WTC11 (cell line): ENCODE measurements around the gene PNPLA8. TPM values are rescaled to one million over a fixed set of nuclear protein-coding genes. Genes with fewer than 3 reads are reported as not detected.

Experiments
- ATAC-seq: fragments of 200-7000 bp; cut with Tn5 transposase; 2 replicates; pipeline ENCODE4 v1.10.0; 2021; ENCODE audit warnings: mild to moderate bottlenecking, moderate library complexity
- CTCF ChIA-PET: fragments of 300-600 bp; sonication (Branson Sonifier 250); formaldehyde crosslinking; loops from one replicate; lab custom pipeline; 2021; ENCODE audit warnings: antibody characterized with exemption; lab: Charles Lee
- POLR2A ChIA-PET: fragments of 350-600 bp; sonication (Branson Sonifier 250); formaldehyde crosslinking; loops from one replicate; lab custom pipeline; 2021; ENCODE audit warnings: antibody characterized with exemption; lab: Charles Lee
- DNase-seq: peaks from one replicate; pipeline ENCODE4 v3.0.0; 2021; ENCODE audit warnings: low spot score
- H3K27ac Mint-ChIP-seq: 2 replicates; pipeline ENCODE4 v1.8.0; 2021; ENCODE audit warnings: mixed read lengths
- H3K27me3 Mint-ChIP-seq: 2 replicates; pipeline ENCODE4 v1.8.0; 2021; ENCODE audit warnings: low read depth, mild to moderate bottlenecking, moderate library complexity, mixed read lengths
- H3K36me3 Mint-ChIP-seq: 2 replicates; pipeline ENCODE4 v1.8.0; 2021; ENCODE audit warnings: mixed read lengths
- H3K4me1 Mint-ChIP-seq: 2 replicates; pipeline ENCODE4 v1.8.0; 2022; ENCODE audit warnings: mixed read lengths
- H3K4me3 Mint-ChIP-seq: 2 replicates; pipeline ENCODE4 v1.8.0; 2021; ENCODE audit warnings: mild to moderate bottlenecking, moderate library complexity, mixed read lengths
- H3K9me3 Mint-ChIP-seq: 2 replicates; pipeline ENCODE4 v1.8.0; 2021; ENCODE audit warnings: mixed read lengths
- AFF4 ChIP-seq: sonication (generic); formaldehyde crosslinking; IDR thresholded peaks from 2 replicates; pipeline ENCODE4 v1.8.1; 2023; ENCODE audit warnings: mild to moderate bottlenecking, missing genetic modification reagents, borderline replicate concordance
- ATF2 ChIP-seq: sonication (generic); formaldehyde crosslinking; IDR thresholded peaks from 2 replicates; pipeline ENCODE4 v1.8.1; 2022; ENCODE audit warnings: low read depth, missing genetic modification reagents, borderline replicate concordance
- CDX4 ChIP-seq: fragments of 250-450 bp; sonication (Bioruptor Pico); IDR thresholded peaks from 2 replicates; pipeline ENCODE4 v1.9.0; 2021; ENCODE audit warnings: moderate library complexity, mild to moderate bottlenecking, inconsistent platforms, borderline replicate concordance
- CREB1 ChIP-seq: sonication (generic); formaldehyde crosslinking; IDR thresholded peaks from 2 replicates; pipeline ENCODE4 v1.8.0; 2023; ENCODE audit warnings: mild to moderate bottlenecking, missing genetic modification reagents
- CREM ChIP-seq: sonication (generic); formaldehyde crosslinking; IDR thresholded peaks from 2 replicates; pipeline ENCODE4 v1.8.1; 2022; ENCODE audit warnings: mild to moderate bottlenecking, missing genetic modification reagents, moderate library complexity
- ELF4 ChIP-seq: sonication (generic); formaldehyde crosslinking; IDR thresholded peaks from 2 replicates; pipeline ENCODE4 v1.8.1; 2022; ENCODE audit warnings: low read depth, mild to moderate bottlenecking, moderate library complexity, missing genetic modification reagents
- FOXP4 ChIP-seq: sonication (generic); formaldehyde crosslinking; IDR thresholded peaks from 2 replicates; pipeline ENCODE4 v1.8.0; 2022; ENCODE audit warnings: mild to moderate bottlenecking, missing genetic modification reagents
- IRF1 ChIP-seq: sonication (generic); formaldehyde crosslinking; IDR thresholded peaks from 2 replicates; pipeline ENCODE4 v1.8.0; 2023; ENCODE audit warnings: missing genetic modification reagents
- JAZF1 ChIP-seq: fragments of 250-450 bp; sonication (Bioruptor Pico); IDR thresholded peaks from 2 replicates; pipeline ENCODE4 v1.9.0; 2021; ENCODE audit warnings: moderate library complexity, mild to moderate bottlenecking, inconsistent platforms
- MYBL2 ChIP-seq: sonication (generic); formaldehyde crosslinking; IDR thresholded peaks from 2 replicates; pipeline ENCODE4 v1.8.1; 2023; ENCODE audit warnings: mild to moderate bottlenecking, moderate library complexity, missing genetic modification reagents
- OVOL2 ChIP-seq: fragments of 250-450 bp; sonication (Bioruptor Pico); IDR thresholded peaks from 2 replicates; pipeline ENCODE4 v1.9.0; 2021; ENCODE audit warnings: mild to moderate bottlenecking, borderline replicate concordance
- SP1 ChIP-seq: sonication (generic); formaldehyde crosslinking; conservative IDR thresholded peaks from 2 replicates; pipeline ENCODE4 v1.8.1; 2022; ENCODE audit warnings: missing genetic modification reagents
- TP53 ChIP-seq: sonication (generic); formaldehyde crosslinking; IDR thresholded peaks from 2 replicates; pipeline ENCODE4 v1.8.1; 2023; ENCODE audit warnings: mild to moderate bottlenecking, missing genetic modification reagents
- ZNF425 ChIP-seq: fragments of 250-450 bp; sonication (Bioruptor Pico); conservative IDR thresholded peaks from 2 replicates; pipeline ENCODE4 v1.9.0; 2021; ENCODE audit warnings: mild to moderate bottlenecking
- total RNA-seq: library from RNA; stranded (reverse); gene quantifications from 3 replicates; pipeline ENCODE4 v1.2.3, GENCODE V29; 2021
- TF ChIP-seq, protein P1 (sequence below): fragments of 200-600 bp; IDR thresholded peaks from 2 replicates; pipeline ENCODE4 v1.8.0; 2022; ENCODE audit warnings: antibody characterized with exemption
- TF ChIP-seq, protein P2 (sequence below): fragments of 250-450 bp; sonication (Bioruptor Pico); IDR thresholded peaks from 2 replicates; pipeline ENCODE4 v1.9.0; 2021; ENCODE audit warnings: mild to moderate bottlenecking

PNPLA8 gene
- total RNA-seq, 1 experiment from 2014 or later = 12.4 TPM

DNA sequence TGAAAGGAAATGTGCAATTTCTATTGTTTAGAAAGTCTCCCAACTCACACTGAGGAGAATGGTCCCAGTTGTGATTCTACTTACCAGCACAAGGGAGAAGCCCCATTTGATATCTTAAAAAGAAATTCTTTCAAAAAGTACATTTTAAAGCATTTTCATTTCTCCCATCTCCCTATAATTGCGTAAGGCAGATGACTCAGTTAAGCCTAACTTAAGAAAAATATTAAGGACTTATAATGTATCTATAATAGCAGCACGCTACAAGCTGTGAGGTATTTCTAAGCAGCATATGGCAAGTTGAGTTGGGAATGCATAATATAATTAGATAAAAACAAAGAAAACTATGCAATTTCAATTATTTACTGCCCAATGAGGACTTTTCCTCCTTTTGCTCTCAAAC is 61.2 kb downstream of the PNPLA8 start:
- H3K4me1 Mint-ChIP-seq = peaks cover 15% of the 10 kb centered on the region
- TF ChIP-seq OVOL2 (CRISPR knock-in tag) = no peak
- TF ChIP-seq FOXP4 (CRISPR knock-in tag) = no peak
- TF ChIP-seq, protein P1, sequence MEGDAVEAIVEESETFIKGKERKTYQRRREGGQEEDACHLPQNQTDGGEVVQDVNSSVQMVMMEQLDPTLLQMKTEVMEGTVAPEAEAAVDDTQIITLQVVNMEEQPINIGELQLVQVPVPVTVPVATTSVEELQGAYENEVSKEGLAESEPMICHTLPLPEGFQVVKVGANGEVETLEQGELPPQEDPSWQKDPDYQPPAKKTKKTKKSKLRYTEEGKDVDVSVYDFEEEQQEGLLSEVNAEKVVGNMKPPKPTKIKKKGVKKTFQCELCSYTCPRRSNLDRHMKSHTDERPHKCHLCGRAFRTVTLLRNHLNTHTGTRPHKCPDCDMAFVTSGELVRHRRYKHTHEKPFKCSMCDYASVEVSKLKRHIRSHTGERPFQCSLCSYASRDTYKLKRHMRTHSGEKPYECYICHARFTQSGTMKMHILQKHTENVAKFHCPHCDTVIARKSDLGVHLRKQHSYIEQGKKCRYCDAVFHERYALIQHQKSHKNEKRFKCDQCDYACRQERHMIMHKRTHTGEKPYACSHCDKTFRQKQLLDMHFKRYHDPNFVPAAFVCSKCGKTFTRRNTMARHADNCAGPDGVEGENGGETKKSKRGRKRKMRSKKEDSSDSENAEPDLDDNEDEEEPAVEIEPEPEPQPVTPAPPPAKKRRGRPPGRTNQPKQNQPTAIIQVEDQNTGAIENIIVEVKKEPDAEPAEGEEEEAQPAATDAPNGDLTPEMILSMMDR = no peak
- TF ChIP-seq, protein P2, sequence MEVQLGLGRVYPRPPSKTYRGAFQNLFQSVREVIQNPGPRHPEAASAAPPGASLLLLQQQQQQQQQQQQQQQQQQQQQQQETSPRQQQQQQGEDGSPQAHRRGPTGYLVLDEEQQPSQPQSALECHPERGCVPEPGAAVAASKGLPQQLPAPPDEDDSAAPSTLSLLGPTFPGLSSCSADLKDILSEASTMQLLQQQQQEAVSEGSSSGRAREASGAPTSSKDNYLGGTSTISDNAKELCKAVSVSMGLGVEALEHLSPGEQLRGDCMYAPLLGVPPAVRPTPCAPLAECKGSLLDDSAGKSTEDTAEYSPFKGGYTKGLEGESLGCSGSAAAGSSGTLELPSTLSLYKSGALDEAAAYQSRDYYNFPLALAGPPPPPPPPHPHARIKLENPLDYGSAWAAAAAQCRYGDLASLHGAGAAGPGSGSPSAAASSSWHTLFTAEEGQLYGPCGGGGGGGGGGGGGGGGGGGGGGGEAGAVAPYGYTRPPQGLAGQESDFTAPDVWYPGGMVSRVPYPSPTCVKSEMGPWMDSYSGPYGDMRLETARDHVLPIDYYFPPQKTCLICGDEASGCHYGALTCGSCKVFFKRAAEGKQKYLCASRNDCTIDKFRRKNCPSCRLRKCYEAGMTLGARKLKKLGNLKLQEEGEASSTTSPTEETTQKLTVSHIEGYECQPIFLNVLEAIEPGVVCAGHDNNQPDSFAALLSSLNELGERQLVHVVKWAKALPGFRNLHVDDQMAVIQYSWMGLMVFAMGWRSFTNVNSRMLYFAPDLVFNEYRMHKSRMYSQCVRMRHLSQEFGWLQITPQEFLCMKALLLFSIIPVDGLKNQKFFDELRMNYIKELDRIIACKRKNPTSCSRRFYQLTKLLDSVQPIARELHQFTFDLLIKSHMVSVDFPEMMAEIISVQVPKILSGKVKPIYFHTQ (CRISPR knock-in tag) = no peak
- TF ChIP-seq IRF1 (CRISPR knock-in tag) = no peak
- TF ChIP-seq ZNF425 (CRISPR knock-in tag) = no peak
- no peak for TF ChIP-seq CREM (CRISPR knock-in tag)
- no peak for TF ChIP-seq JAZF1
- no peak for TF ChIP-seq TP53 (CRISPR knock-in tag)
- TF ChIP-seq ELF4 = no peak
- no peak for TF ChIP-seq AFF4 (CRISPR knock-in tag)
- no peak for TF ChIP-seq CREB1 (CRISPR knock-in tag)
- TF ChIP-seq SP1 = no peak
- TF ChIP-seq MYBL2 = no peak
- no peak for TF ChIP-seq ATF2 (CRISPR knock-in tag)
- no peak for TF ChIP-seq CDX4 (CRISPR knock-in tag)
- CTCF ChIA-PET = no interaction called here
- DNase-seq = no peak
- no peaks in the 10 kb centered on the region for H3K36me3 Mint-ChIP-seq
- ATAC-seq = no peak
- no peaks in the 10 kb centered on the region for H3K9me3 Mint-ChIP-seq
- H3K4me3 Mint-ChIP-seq = no peak overlapping the region
- no peaks in the 10 kb centered on the region; the same call in 1 of the 2 replicates for H3K27me3 Mint-ChIP-seq
- no peak overlapping the region for H3K27ac Mint-ChIP-seq
- POLR2A ChIA-PET = no interaction called here
